ENCODE measurements around the gene FASTKD3.

The FASTKD3 gene

DNA sequence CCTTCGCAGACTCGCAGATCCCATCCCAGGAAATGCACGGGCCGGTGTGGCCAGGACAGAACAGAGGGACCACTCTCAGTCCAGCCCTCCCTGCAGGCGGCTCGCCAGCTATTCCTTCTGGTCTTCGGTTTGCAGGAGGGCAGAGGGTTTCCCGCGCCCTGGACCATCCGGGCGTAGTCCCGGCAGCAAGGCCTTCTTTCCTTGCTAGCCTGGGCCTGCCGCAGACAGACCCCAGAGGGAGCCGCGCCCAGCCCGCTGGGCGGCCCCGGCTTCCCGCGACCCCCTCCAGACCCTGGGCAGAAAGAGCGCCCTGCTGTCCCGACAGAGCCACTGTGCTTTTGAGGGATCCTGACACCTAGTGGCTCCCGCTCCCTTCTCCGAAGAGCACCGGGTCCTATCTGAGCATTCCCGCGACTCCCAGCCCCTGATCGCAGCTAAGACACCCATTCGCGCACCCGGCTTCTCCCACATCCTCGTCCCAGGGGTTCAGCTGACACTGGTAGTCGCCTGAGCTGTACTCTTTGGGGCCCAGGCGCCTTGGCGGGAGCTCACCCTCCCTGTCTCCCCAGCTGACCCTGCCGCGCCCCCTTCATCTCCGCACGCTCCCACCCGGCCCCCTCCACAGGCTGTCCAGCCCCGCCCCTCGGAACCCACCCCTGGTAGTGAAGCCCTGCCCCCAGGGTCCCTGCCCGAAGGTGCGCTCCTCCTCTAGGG lies 19.0 kb downstream of the FASTKD3 start:
- DNase-seq (ENCODE audit: low read depth, low spot score), result no peak

DNA sequence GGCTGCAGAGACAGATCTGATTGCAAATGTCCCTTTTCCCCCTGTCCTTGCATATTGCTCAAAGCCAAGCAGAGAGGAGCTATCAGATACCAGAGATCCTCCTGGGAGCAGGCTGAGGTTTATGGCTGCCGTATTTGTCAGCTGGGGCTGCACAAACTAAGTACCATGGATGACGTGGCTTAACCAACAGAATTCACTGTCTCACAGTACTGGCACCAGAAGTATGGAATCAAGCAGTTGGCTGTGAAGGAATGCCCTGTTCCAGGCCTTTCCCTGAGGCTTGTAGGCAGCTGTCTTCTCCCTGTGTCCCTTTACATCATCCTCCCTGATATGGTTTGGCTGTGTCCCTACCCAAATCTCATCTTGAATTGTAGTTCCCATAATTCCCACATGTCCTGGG lies 20.5 kb downstream of the FASTKD3 start:
- DNase-seq (ENCODE audit: low read depth, low spot score), result no peak

DNA sequence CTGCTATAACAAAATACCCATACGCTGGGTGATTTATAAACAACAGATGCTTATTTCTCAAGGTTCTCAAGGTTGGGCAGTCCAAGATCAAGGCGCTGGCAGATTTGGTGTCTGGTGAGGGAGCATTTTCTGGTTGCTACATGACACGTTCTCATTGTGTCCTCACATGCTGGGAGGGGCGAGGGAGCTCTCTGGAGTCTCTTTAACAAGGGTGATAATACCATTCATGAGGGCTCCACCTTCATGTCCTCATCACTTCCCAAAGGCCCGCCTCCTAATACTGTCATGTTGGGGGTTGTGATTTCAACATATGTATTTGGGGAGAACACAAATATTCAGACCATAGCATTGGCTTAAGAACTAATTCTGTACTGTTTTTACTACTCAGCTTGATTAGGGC lies 22.5 kb downstream of the FASTKD3 start:
- no peak for DNase-seq (ENCODE audit: low read depth, low spot score)

- DNase-seq (ENCODE audit: low read depth, low spot score), result no peak
Measured at GRCh38 chr5:7845557-7845956, 23.3 kb downstream of the FASTKD3 start.

- no peak for DNase-seq (ENCODE audit: low read depth, low spot score)
Measured at GRCh38 chr5:7844901-7845300, 23.9 kb downstream of the FASTKD3 start.

DNA sequence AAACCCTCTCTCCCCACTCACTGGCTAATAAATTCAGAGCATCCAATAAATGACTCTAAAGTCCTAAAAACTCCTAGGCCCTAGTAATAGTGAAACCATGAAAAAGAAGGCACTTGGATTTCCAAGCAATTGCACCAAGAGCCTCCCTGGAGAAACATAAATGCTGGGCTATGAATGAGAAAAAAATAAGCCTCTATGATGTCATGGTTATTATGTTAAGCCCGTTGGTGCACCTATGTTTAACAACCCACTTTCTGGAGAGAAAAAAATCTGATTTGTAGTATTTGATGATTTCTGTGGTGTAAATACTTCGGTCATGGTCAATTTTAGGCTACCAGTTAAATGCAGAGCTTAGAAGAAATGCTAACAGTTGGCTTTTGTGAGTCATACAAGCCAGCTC lies 26.3 kb downstream of the FASTKD3 start:
- no peak for DNase-seq (ENCODE audit: low read depth, low spot score)

- DNase-seq (ENCODE audit: low read depth, low spot score), result no peak
Measured at GRCh38 chr5:7837403-7837802, 31.4 kb downstream of the FASTKD3 start.

GRCh38 chr5:7834982-7835381 lies 33.8 kb downstream of the FASTKD3 start:
- no peak for DNase-seq (ENCODE audit: low read depth, low spot score)

- DNase-seq (ENCODE audit: low read depth, low spot score), result no peak
Measured at GRCh38 chr5:7828269-7828668, 40.6 kb downstream of the FASTKD3 start.

DNA sequence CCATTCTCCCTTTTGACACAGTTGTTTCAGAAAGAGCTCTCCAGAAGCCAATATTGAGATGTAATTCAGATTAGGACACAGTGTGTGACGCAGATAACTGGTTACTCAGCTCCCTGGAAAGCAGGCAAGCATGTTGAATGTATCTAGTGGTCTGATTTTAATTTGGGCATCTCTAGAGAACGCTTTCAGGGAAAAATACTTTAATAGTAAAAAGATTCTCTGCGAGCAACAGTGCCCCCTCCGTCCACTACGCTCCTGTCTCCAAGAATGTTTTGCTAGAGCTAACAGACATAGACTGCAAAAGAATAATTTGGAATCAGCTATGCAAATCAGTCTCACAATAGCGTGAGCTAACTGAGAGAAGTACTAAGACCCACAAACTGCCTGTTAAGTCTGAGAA lies 41.2 kb downstream of the FASTKD3 start:
- no peak for DNase-seq (ENCODE audit: low read depth, low spot score)

DNA sequence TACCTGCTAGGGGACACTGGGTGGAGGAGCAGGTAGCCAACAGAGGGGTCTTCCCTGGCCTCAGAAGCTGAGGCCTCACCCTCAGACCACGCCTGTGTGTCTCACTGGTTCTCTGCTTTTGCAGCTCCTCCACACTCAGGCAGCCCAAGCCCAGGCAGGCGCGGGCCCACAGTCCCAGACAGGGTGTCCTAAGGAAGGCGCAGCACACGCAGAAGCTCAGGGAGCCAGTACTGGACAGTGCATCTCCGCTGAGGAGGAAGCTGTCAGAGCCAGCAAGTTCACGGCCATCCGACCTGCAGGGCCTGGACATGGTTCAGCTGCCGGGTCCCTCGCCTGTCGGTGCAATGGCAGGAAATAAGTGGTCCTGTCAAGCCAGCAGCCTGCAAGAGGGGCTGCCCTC lies 43.2 kb downstream of the FASTKD3 start:
- no peak for DNase-seq (ENCODE audit: low read depth, low spot score)

- DNase-seq (ENCODE audit: low read depth, low spot score), result no peak
Measured at GRCh38 chr5:7824995-7825394, 43.8 kb downstream of the FASTKD3 start.

GRCh38 chr5:7823594-7823993 lies 45.2 kb downstream of the FASTKD3 start:
- DNase-seq (ENCODE audit: low read depth, low spot score), result no peak

- no peak for DNase-seq (ENCODE audit: low read depth, low spot score)
Measured at GRCh38 chr5:7822449-7822848, 46.4 kb downstream of the FASTKD3 start.

GRCh38 chr5:7816535-7816901 lies 52.3 kb downstream of the FASTKD3 start:
- DNase-seq (ENCODE audit: low read depth, low spot score), result no peak

DNA sequence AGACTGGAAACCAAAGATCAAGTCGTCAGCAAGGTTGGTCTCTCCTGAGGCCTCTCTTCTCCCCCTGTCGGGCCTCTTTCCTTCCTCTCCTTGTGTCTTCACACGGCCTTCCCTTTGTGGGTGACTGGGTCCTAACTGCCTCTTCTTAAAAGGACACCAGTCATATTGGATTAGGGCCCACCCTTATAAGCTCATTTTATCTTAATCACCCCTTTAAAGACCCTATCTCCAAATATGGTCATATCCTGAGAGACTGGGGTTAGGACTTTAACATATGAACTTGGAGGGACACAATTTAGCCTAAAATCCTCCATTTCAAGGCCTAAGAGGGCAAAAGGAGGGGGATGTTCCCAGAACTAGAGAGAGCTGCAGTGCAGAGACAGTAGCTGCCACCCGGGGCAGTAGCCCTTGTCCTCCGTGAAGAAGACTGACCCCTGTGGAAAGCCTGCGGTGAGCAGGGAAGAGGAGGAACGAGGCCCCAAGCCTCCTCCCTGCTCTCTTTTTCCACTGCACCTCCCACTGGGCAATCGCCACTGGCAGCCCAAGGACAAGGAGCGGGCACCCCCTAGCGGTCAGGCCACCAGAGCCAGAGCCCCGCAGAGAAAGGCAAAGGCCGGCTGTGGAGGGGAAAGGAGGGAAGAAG lies 52.8 kb downstream of the FASTKD3 start:
- peak; percentile 19 for DNase-seq (ENCODE audit: low read depth, low spot score)

- DNase-seq (ENCODE audit: low read depth, low spot score), result no peak
Measured at GRCh38 chr5:7814816-7815215, 54.0 kb downstream of the FASTKD3 start.

DNA sequence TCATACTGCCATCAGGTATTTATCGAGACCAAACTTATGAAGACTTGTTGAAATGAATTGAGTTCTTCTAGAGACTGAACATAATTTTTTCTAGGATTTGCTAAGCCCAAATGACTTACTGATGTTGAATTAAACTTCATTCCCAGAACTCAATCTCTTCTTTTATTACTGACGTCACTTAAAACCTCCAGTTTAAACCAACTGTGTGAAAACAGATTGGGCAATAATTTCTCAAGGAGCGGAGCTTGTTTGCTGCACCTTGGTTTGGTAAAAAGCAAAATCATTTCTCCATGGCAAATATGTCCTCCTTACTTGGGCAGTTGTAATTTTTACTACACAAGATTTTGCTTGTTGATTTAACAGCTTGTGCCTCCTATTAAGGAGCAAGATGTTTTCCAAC lies 55.3 kb downstream of the FASTKD3 start:
- no peak for DNase-seq (ENCODE audit: low read depth, low spot score)

GRCh38 chr5:7813007-7813406 lies 55.8 kb downstream of the FASTKD3 start:
- no peak for DNase-seq (ENCODE audit: low read depth, low spot score)

DNA sequence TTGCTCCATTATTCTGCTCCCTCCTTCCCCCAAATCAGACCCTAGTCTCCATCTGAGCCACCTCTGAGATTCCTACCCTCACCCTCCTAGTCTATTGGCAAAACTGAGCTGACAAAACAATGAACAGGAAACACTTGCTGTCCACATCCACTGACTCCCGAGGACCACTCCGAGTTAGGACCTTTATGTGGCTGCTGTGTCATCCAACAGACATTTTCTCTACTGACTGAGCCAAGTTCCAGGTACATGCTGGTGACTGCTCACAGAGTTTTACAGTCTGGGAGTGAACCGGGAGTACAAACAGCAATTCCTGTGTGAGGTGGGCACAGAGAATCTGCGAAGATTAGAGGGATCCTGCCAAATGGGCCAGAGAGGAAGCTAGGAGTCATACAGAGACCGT lies 57.1 kb downstream of the FASTKD3 start:
- DNase-seq (ENCODE audit: low read depth, low spot score), result no peak
